HG03175 (cell line): ENCODE measurements around the gene GGACT.
A peak's percentile ranks its signal among the peaks of the same experiment; 100 is the strongest.
"Not testable (repeated sequence)": the region's sequence is repeated elsewhere in the genome, so short reads cannot be mapped to it uniquely, and the experiment has no call there.

ENCODE experiments used
- ATAC-seq: cut with Tn5 transposase; IDR thresholded peaks from one replicate; pipeline ENCODE4 v1.9.1; 2021; ENCODE audit warnings: mild to moderate bottlenecking, moderate library complexity; ENCODE audit not compliant: unreplicated experiment

Gene GGACT

GRCh38 chr13:100601716-100602115, 13.1 kb upstream of the GGACT start:
- ATAC-seq: no peak

GRCh38 chr13:100600915-100601314, 12.3 kb upstream of the GGACT start:
- no peak for ATAC-seq

- ATAC-seq: no peak
Observed at GRCh38 chr13:100600461-100600860, 11.9 kb upstream of the GGACT start.

GRCh38 chr13:100597253-100597652, 8.7 kb upstream of the GGACT start:
- no peak for ATAC-seq

GRCh38 chr13:100596516-100596915, 7.9 kb upstream of the GGACT start:
- ATAC-seq: no peak

GRCh38 chr13:100594731-100595130, 6.1 kb upstream of the GGACT start:
- no peak for ATAC-seq

GRCh38 chr13:100594255-100594654, 5.7 kb upstream of the GGACT start:
- no peak for ATAC-seq

- no peak for ATAC-seq
Observed at GRCh38 chr13:100589178-100589725, 663 bp upstream of the GGACT start.

- no peak for ATAC-seq
Observed at GRCh38 chr13:100584896-100585295, 3.7 kb downstream of the GGACT start.

GRCh38 chr13:100581504-100581903, 7.1 kb downstream of the GGACT start:
- no peak for ATAC-seq

- no peak for ATAC-seq
Observed at GRCh38 chr13:100581030-100581429, 7.6 kb downstream of the GGACT start.

- ATAC-seq: no peak
Observed at GRCh38 chr13:100580045-100580444, 8.5 kb downstream of the GGACT start.

GRCh38 chr13:100577239-100577638, 11.3 kb downstream of the GGACT start:
- ATAC-seq: not testable (repeated sequence)

GRCh38 chr13:100573121-100573520, 15.5 kb downstream of the GGACT start:
- ATAC-seq: peak; percentile 97

- ATAC-seq: no peak
Observed at GRCh38 chr13:100566543-100566942, 22.0 kb downstream of the GGACT start.

GRCh38 chr13:100565286-100565685, 23.3 kb downstream of the GGACT start:
- no peak for ATAC-seq

GRCh38 chr13:100564444-100565223, 24.0 kb downstream of the GGACT start:
- no peak for ATAC-seq

GRCh38 chr13:100563779-100564178, 24.8 kb downstream of the GGACT start:
- no peak for ATAC-seq

- no peak for ATAC-seq
Observed at GRCh38 chr13:100561599-100562204, 26.9 kb downstream of the GGACT start.

- ATAC-seq: no peak
Observed at GRCh38 chr13:100561158-100561499, 27.5 kb downstream of the GGACT start.

- no peak for ATAC-seq
Observed at GRCh38 chr13:100560498-100561157, 28.0 kb downstream of the GGACT start.

GRCh38 chr13:100559886-100560285, 28.7 kb downstream of the GGACT start:
- no peak for ATAC-seq
